GM23248 (cell line): ENCODE measurements around the gene RERE.

Source experiments
- EZH2 ChIP-seq: fragments of 200-600 bp; sonication (generic); IDR thresholded peaks from 2 replicates; pipeline ENCODE4 v1.6.1; 2018; ENCODE audit warnings: antibody characterized with exemption, mild to moderate bottlenecking; ENCODE audit not compliant: insufficient read depth, poor library complexity, severe bottlenecking
- EZH2phosphoT487 ChIP-seq: fragments of 200-600 bp; sonication (generic); IDR thresholded peaks from 2 replicates; pipeline ENCODE4 v1.6.1; 2018; ENCODE audit warnings: antibody characterized with exemption, moderate library complexity, mild to moderate bottlenecking, low read depth; ENCODE audit not compliant: insufficient read depth

- TF ChIP-seq EZH2 (no peak), EZH2phosphoT487 (no peak)
Measured at GRCh38 chr1:8395433-8395866, 422.0 kb downstream of the RERE start.
